Sigmoid colon (tissue), 7 donors: ENCODE results near the gene MAEL. TPM values are rescaled to one million over a fixed set of nuclear protein-coding genes. Genes with fewer than 3 reads are reported as not detected.

ENCODE experiments used
- DNase-seq: peaks from one replicate; pipeline ENCODE4 v3.0.0-alpha.2; 2019
- H3K27ac ChIP-seq, 4 donors: fragments of 200-600 bp; sonication (generic); one replicate each; pipeline ENCODE4 v1.5.1; 2016 to 2019; ENCODE audit warnings: mild to moderate bottlenecking in 1 of 4
- H3K27me3 ChIP-seq, 3 donors: fragments of 200-600 bp; sonication (generic); one replicate each; pipeline ENCODE4 v1.5.1; 2019; ENCODE audit warnings: mild to moderate bottlenecking in 1 of 3
- H3K36me3 ChIP-seq, 4 donors: fragments of 200-600 bp; sonication (generic); one replicate each; pipeline ENCODE4 v1.5.1; 2016 to 2019
- H3K4me1 ChIP-seq, 4 donors: fragments of 200-600 bp; sonication (generic); one replicate each; pipeline ENCODE4 v1.5.1; 2017 to 2019
- H3K4me3 ChIP-seq, 4 donors: fragments of 200-600 bp; sonication (generic); one replicate each; pipeline ENCODE4 v1.5.1; 2017 to 2019; ENCODE audit warnings: mild to moderate bottlenecking in 2 of 4, moderate library complexity in 1 of 4
- H3K9me3 ChIP-seq, 4 donors: fragments of 200-600 bp in 3 of 4; sonication (generic) in 3 of 4; one replicate each; pipeline versions ENCODE4 v1.5.1 to v1.6.1; 2013 to 2019
- CTCF ChIP-seq, 4 experiments: fragments of 450-650 bp in 3 of 4; fragments of 200-600 bp in 1 of 4; IDR thresholded peaks; one replicate each; pipeline ENCODE4 v1.5.1; 2016 to 2019; ENCODE audit warnings: antibody characterized with exemption in 4 of 4, mild to moderate bottlenecking in 3 of 4, moderate library complexity in 2 of 4
- EP300 ChIP-seq, 4 donors: sonication (generic); formaldehyde crosslinking; IDR thresholded peaks; one replicate each; pipeline ENCODE4 v1.6.1; 2017; ENCODE audit warnings: antibody characterized with exemption in 4 of 4
- POLR2A ChIP-seq, 2 donors: fragments of 450-650 bp; IDR thresholded peaks; one replicate each; pipeline ENCODE4 v1.6.1; 2016; ENCODE audit warnings: antibody characterized with exemption in 2 of 2, mild to moderate bottlenecking in 2 of 2, moderate library complexity in 2 of 2
- POLR2AphosphoS5 ChIP-seq, 4 donors: sonication (generic); formaldehyde crosslinking; IDR thresholded peaks; one replicate each; pipeline ENCODE4 v1.6.1; 2017; ENCODE audit warnings: antibody characterized with exemption in 4 of 4
- WGBS, 2 donors: extraction: QIAGEN DNeasy Blood & Tissue Kit; methylation state at CpG; one replicate each; pipeline ENCODE4 v1.1.7; 2013; 5-methylcytosine and 5-hydroxymethylcytosine counted together
- intact Hi-C: fragments of 100-400 bp; cut with DNase I; formaldehyde crosslinking; loops from one replicate; pipeline ENCODE4 v1.15.1; 2023
- polyA plus RNA-seq, 3 donors: library from polyadenylated mRNA; stranded (reverse); fragments of 200-250 nt; gene quantifications; one replicate each; pipeline ENCODE4 v1.2.3, GENCODE V29; 2013
- total RNA-seq, 4 donors: library from RNA; depleted of rRNA; stranded (reverse); fragments of >200 nt; gene quantifications; one replicate each; pipeline ENCODE4 v1.1.0, GENCODE V29; 2016
- donor health status: healthy with polysubstance abuse.
- donor health status: Bipolar disorder and iron deficiency.
- donor health status: healthy.

Gene MAEL
- total and polyA plus RNA-seq, 7 donors, result 0.07 to 1.6 (median 1.1) TPM; not detected in 1

DNA sequence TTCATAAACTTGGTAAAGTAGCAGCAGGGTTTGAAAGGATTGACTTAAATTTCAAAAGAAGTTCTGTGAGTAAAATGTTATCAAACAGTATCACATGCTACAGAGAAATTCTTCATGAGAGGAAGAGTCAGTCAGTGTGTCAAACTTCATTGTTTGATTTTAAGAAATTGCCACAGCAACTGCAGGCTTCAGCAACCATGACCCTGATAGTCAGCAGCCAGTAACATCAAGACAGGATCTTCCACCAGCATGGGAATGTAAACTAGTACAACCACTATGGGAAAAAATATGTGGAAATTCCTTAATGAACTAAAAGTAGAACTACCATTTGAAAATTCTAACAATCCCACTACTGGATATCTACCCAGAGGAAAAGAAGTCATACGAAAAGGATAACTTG, 11.5 kb downstream of the MAEL start:
- no peaks in the 10 kb centered on the region for H3K27me3 ChIP-seq
- no peak overlapping the region for H3K27ac ChIP-seq
- intact Hi-C loops, result no loop called here
- H3K4me1 ChIP-seq, result no peaks in the 10 kb centered on the region
- H3K36me3 ChIP-seq, result no peaks in the 10 kb centered on the region
- H3K4me3 ChIP-seq, result no peak overlapping the region
- 97 to 98% methylated on average over 1 of the region's 1 CpG for WGBS, 2 donors
- no peaks in the 10 kb centered on the region for H3K9me3 ChIP-seq
- TF ChIP-seq POLR2AphosphoS5 (IDR thresholded peaks at IDR 0.05) (no peak), POLR2A (IDR thresholded peaks at IDR 0.05) (no peak), EP300 (IDR thresholded peaks at IDR 0.05) (no peak), CTCF (IDR thresholded peaks at IDR 0.05) (no peak)
- no peak for DNase-seq

DNA sequence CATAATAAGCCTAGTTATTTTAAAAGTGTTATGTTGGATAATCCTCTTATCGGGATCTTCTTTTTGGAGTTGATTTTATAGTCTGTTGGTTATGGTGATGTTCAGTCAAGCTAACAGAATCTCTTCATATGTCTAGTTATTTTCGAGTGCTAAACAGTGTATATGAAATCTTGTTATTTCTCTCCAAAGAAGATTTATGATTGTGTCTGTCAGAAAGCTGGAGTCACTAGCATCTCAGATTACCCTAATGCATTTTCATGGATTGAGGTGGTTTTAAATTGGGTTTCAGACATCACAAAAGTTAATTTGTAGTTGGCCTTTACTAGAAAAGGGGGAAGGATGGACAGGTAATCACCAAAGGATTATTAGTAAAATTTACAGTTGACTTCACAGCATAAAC, 13.3 kb downstream of the MAEL start:
- Histone ChIP-seq H3K36me3 (no peaks in the 10 kb centered on the region), H3K27ac (no peak overlapping the region), H3K27me3 (no peaks in the 10 kb centered on the region), H3K4me3 (no peak overlapping the region), H3K9me3 (no peaks in the 10 kb centered on the region), H3K4me1 (no peaks in the 10 kb centered on the region)
- DNase-seq, result no peak
- WGBS, 2 donors, result 89 to 90% methylated on average over 2 of the region's 2 CpGs
- intact Hi-C loops, result no loop called here
- TF ChIP-seq CTCF (IDR thresholded peaks at IDR 0.05) (no peak), POLR2A (IDR thresholded peaks at IDR 0.05) (no peak), POLR2AphosphoS5 (IDR thresholded peaks at IDR 0.05) (no peak), EP300 (IDR thresholded peaks at IDR 0.05) (no peak)

DNA sequence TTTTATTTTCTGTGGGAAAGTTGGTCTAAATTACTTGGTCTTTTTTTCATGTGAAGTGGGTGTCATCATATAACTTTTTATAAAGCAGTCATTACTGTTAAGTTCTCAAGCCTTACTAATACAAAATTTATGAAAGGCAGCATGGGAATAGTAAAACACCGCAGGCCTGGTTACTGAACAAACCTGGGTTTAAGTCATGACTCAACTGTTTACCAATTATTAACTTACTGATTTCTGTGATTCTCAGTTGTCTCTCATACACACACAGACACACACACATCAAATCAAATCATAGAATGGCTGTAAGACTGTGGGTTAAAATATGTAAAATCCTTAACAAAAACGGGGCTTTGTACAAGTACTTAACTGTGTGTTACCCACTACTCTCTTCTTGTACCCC, 14.6 kb downstream of the MAEL start:
- TF ChIP-seq POLR2A (IDR thresholded peaks at IDR 0.05), result no peak
- no peak for TF ChIP-seq EP300 (IDR thresholded peaks at IDR 0.05)
- no peak overlapping the region for H3K27ac ChIP-seq
- H3K27me3 ChIP-seq, result no peaks in the 10 kb centered on the region
- no peaks in the 10 kb centered on the region for H3K4me1 ChIP-seq
- WGBS, 2 donors, result 72 to 88% methylated on average over 2 of the region's 2 CpGs
- intact Hi-C loops, result no loop called here
- no peaks in the 10 kb centered on the region for H3K9me3 ChIP-seq
- no peaks in the 10 kb centered on the region for H3K36me3 ChIP-seq
- no peak for DNase-seq
- no peak overlapping the region for H3K4me3 ChIP-seq

DNA sequence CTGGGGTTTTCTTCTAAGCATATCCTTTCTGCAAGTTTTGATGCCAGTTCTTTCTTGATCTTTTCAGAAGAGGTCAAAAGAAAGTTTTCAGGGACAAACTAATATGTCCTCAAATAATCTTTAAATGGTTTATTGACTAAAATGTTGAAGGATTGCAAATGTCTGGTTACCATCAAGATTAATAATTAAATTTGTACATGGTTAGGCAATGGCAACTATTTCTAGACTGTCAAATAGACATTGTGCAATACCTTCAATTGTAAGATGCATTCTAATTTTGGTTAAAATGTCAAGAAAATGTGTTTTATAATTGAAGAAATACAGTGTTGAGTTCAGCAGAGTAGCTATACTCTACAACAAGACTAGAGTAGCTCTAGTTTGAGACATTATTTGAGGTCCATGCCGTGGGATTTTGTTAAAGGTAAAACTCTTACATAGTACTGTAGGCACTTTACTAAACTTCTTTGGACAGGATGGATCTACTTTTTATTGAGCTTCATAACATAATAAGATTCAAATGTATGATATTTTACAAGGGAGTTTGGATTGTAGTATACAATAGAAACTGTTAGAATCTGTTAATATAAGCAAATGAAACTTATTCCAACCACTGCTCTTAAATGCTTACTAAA, 22.6 kb downstream of the MAEL start:
- Histone ChIP-seq H3K9me3 (no peaks in the 10 kb centered on the region), H3K4me3 (no peak overlapping the region), H3K27me3 (no peaks in the 10 kb centered on the region), H3K4me1 (no peaks in the 10 kb centered on the region), H3K27ac (no peak overlapping the region), H3K36me3 (no peaks in the 10 kb centered on the region)
- DNase-seq, result no peak
- TF ChIP-seq POLR2AphosphoS5 (IDR thresholded peaks at IDR 0.05) (no peak), EP300 (IDR thresholded peaks at IDR 0.05) (no peak), CTCF (IDR thresholded peaks at IDR 0.05) (no peak)
- intact Hi-C loops, result no loop called here
- 94 to 95% methylated on average over 1 of the region's 1 CpG for WGBS, 2 donors

- Histone ChIP-seq H3K4me3 (no peak overlapping the region), H3K27ac (no peak overlapping the region), H3K4me1 (no peaks in the 10 kb centered on the region), H3K9me3 (no peaks in the 10 kb centered on the region), H3K27me3 (no peaks in the 10 kb centered on the region), H3K36me3 (no peaks in the 10 kb centered on the region)
- DNase-seq, result no peak
- WGBS, 2 donors, result 81 to 83% methylated on average over 2 of the region's 2 CpGs
- TF ChIP-seq POLR2AphosphoS5 (IDR thresholded peaks at IDR 0.05) (no peak), POLR2A (IDR thresholded peaks at IDR 0.05) (no peak), CTCF (IDR thresholded peaks at IDR 0.05) (no peak), EP300 (IDR thresholded peaks at IDR 0.05) (no peak)
- intact Hi-C loops, result no loop called here
Measured at GRCh38 chr1:167012570-167012969, 23.5 kb downstream of the MAEL start.
